Eye (tissue), 1 donor: ENCODE data around the gene FAM236A.
"Not testable (repeated sequence)": the region's sequence is repeated elsewhere in the genome, so short reads cannot be mapped to it uniquely, and the experiment has no call there.

Experiments used
- DNase-seq: peaks from one replicate; pipeline ENCODE4 v3.0.0-alpha.2; 2015

Gene FAM236A

DNA sequence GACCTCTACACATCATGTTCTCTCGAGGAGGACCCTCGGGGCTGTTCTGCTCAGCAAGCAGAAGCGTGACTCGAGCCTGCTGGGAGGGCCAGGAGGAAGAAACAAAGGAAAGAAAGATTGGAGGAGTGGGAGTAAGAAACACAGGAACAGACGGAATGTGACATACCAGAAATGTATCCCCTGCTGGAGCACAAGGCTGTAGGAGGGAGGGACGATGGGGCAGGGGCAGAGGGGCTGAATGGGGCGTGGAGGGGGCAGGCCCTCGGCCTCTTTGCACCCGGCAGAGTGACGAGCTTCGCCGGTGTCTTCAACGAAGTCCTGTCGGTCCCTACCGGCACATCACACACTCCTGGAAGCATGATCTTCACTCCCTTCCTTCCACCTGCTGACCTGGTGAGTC lies at the start of gene FAM236A:
Gene FAM236A (plus strand): TSS at position 301 of the 400 bp plus-strand sequence. CDS start 57 bp downstream, at position 358.
- not testable (repeated sequence) for DNase-seq

- not testable (repeated sequence) for DNase-seq
Observed at GRCh38 chrX:72889740-72890139, 48.3 kb upstream of the FAM236A start.

- DNase-seq: not testable (repeated sequence)
Observed at GRCh38 chrX:72912315-72912714, 25.7 kb upstream of the FAM236A start, which contains the start of gene FAM236C. FAM236C (plus strand) TSS chrX:72912615; CDS start chrX:72912715, 100 bp downstream.

GRCh38 chrX:72916096-72916495 lies 21.9 kb upstream of the FAM236A start:
- not testable (repeated sequence) for DNase-seq

GRCh38 chrX:72932283-72932682 lies 5.7 kb upstream of the FAM236A start:
- DNase-seq: not testable (repeated sequence)

GRCh38 chrX:72936455-72936854 lies 1.6 kb upstream of the FAM236A start:
- DNase-seq: not testable (repeated sequence)

DNA sequence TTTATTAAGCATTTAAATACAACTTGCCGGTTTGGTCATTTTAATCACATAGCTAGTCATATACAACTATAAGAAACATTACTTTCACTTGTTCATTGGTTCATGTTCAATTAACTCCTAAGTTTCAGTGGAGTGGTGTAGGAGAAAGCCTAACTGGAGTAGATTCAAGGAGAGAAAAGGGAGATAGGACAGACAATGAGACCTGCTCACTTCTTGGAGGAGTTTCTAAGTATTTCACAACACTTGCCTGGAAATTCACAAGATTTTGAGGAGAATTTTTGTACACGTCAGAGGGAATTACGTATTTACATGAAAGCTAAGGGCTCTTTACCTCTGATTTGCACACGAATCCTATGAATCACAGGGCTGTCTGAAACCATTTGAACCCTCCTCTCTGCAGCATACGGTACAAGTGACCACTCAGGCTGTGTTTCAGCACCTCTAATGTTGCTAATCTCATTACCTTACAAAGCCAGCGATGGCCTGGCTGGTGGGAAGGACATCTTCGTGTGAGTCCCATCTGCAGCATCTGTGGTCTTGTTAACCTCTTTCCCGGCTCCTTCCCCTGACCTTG lies 1.0 kb upstream of the FAM236A start:
- not testable (repeated sequence) for DNase-seq

- not testable (repeated sequence) for DNase-seq
Observed at GRCh38 chrX:72942272-72942671, 4.3 kb downstream of the FAM236A start.

DNA sequence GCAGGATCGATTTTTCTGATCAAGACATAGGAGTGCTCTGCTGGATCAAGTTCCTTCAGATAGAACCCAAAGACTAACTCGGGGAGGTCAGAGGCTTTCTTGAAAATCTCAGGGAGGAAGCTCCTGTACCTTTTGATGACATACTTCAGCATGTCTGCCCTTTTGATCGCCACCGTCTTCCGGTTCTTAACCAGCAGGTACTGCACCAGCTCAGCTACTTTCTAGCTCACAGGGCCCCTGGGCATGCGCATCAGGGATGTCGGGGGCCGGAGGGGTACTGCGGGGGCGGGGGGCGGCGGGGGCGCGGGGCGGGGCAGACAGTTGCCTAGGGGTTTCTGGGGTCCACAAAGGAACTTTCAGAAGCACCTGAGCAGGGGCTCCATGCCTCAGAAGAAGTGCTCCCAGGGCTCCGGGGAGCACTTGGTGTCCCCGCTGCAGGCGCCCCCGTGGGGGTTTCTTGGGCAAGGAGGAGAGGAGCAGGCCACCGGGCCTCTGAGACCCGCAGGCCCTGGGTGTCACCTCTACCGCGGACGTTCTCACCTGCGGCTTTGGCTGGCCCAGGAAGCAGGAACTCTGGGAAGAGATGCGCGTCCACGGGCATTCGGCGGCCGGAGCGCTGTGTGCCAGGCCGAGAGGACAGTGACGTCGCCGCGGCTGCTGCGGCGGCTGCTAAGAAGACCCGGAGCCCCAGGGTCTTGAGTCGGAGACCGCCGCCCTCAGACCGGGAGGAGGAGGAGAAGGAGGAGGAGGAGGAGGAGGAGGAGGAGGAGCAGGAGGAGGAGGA lies 5.2 kb downstream of the FAM236A start:
- not testable (repeated sequence) for DNase-seq

DNA sequence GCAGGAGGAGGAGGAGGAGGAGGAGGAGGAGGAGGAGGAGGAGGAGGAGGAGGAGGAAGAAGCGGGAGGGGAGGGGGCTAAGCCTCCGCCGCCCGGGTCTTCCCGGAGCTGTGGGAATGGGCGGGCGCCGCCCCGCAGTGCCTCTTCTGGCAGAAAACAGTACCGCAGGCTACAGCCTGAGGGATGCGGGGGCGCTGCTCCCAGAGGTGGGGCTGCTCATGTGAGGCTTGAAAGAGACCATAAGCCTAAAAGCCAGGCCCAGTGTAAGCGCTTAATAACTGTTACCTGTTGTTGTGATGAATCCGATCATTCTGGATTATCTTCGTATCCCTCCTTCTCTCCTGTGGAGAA lies 5.8 kb downstream of the FAM236A start, which contains the start of gene DMRTC1:
Gene DMRTC1 (minus strand): TSS at position 19 of the 351 bp plus-strand sequence. CDS start 68,143 bp downstream, outside the sequence.
- DNase-seq: not testable (repeated sequence)

GRCh38 chrX:72959971-72960370 lies 22.0 kb downstream of the FAM236A start:
- DNase-seq: not testable (repeated sequence)

DNA sequence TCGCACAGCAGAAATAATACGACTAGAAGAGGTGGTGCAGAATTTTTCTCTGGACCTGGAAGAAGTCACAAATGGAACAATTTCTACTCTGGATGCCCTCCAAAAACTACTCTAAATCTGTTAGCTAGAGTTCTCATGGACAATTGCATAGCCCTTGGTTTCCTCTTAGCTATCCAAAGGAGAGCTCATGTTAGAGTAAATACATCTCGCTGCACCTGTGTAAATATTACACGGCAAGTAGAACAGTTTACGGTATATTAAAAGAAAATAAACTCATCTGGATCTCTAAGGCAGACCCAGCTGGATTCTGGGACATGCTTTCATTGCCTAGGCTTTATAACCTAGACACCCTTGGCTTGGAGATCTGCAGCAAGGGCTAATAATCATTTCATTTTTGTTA lies 33.9 kb downstream of the FAM236A start:
- not testable (repeated sequence) for DNase-seq

DNA sequence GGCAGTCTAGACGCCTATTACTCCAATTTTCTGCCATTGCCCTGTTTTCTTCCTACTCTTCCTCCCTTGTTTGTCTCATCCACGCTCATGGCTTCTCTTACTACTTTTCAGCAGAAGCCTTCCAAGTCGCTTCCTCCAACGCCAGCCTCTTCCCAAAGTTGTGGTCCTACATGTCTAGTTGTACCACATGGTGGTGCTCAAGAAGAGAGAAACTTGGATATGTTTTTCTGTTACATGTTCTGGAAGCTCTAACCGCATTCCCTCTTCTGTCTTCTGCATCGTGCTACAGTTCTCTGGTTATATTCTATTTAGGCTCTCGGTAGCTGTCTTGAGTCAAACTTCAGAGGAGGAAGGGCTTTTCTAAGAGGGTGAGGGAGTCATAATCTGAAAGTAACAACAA lies 36.9 kb downstream of the FAM236A start:
- not testable (repeated sequence) for DNase-seq

- DNase-seq: not testable (repeated sequence)
Observed at GRCh38 chrX:72980894-72981469, 43.0 kb downstream of the FAM236A start.
